Muscle layer of colon (tissue), 2 donors: ENCODE results near the gene ASB6.

ENCODE experiments used
- H3K27ac ChIP-seq: one replicate; pipeline ENCODE4 v1.7.0; 2013; ENCODE audit warnings: low read depth, mild to moderate bottlenecking, low read length, moderate library complexity
- H3K27me3 ChIP-seq, 2 donors: one replicate each; pipeline ENCODE4 v1.7.0; 2013; ENCODE audit warnings: low read length in 2 of 2, mild to moderate bottlenecking in 2 of 2; ENCODE audit not compliant: insufficient read depth in 2 of 2, control insufficient read depth in 1 of 2
- H3K36me3 ChIP-seq: one replicate; pipeline ENCODE4 v1.7.0; 2013; ENCODE audit warnings: mild to moderate bottlenecking, low read length; ENCODE audit not compliant: insufficient read depth
- H3K4me1 ChIP-seq: one replicate; pipeline ENCODE4 v1.7.0; 2013; ENCODE audit warnings: mild to moderate bottlenecking, low read length; ENCODE audit not compliant: insufficient read depth
- H3K4me3 ChIP-seq, 2 donors: one replicate each; pipeline ENCODE4 v1.7.0; 2013; ENCODE audit warnings: low read length in 2 of 2, low read depth in 1 of 2, mild to moderate bottlenecking in 1 of 2, moderate library complexity in 1 of 2
- H3K9ac ChIP-seq: one replicate; pipeline ENCODE4 v1.7.0; 2013; ENCODE audit warnings: low read length
- H3K9me3 ChIP-seq: one replicate; pipeline ENCODE4 v1.7.0; 2013; ENCODE audit warnings: mild to moderate bottlenecking, low read length
- donor health status: abdominal sarcoma.
- donor health status: Adenocarcinoma of cecum.

The ASB6 gene

DNA sequence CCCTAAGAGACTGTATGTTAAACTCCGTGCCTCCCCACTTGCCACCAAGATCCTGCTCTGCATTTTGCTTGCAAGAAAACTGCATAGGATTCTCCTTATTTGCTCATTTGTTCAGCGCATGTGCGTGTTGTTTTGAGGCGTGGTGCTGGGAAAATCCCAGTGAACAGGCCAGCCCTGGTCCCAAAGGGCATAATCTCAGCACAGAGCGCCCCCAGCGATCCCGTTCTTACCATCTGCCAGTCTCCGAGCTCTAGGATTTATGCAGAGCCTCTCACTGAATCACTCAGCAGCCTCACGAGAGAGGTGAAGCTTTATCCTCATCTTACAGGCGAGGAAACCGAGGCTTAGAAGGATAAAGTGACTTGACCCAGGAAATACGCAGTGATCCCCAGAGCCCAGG is 35.0 kb upstream of the ASB6 start:
- H3K4me3 ChIP-seq, result no peak overlapping the region
- H3K9ac ChIP-seq, result no peak overlapping the region
- H3K27me3 ChIP-seq, result peaks cover 8 to 16% of the 10 kb centered on the region in 2 donors
- H3K4me1 ChIP-seq, result no peaks in the 10 kb centered on the region
- H3K27ac ChIP-seq, result no peak overlapping the region
- no peaks in the 10 kb centered on the region for H3K36me3 ChIP-seq
- no peaks in the 10 kb centered on the region for H3K9me3 ChIP-seq

DNA sequence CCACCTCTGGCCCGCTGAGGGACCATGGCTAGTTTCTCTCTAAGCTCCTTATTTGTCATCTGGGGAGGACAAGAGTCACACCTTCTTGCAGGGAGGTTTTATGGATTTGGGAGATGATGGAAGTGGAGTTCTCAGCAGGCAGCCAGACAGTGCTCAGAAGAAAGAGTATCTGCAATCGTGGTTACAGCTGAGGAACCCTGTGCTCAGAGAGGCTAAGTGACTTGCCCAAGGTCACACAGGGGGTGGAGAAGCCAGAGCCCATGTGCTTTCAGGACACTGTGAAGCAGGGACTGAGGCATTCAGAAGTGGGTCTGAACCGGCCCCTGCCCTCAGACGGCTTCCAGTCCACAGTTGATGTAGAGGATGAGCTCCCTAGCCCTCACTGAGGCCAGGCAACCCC is 34.3 kb upstream of the ASB6 start:
- Histone ChIP-seq H3K4me1 (no peaks in the 10 kb centered on the region), H3K9me3 (no peaks in the 10 kb centered on the region), H3K27me3 (peaks cover 8 to 14% of the 10 kb centered on the region in 2 donors), H3K27ac (no peak overlapping the region), H3K4me3 (no peak overlapping the region), H3K9ac (no peak overlapping the region), H3K36me3 (no peaks in the 10 kb centered on the region)

DNA sequence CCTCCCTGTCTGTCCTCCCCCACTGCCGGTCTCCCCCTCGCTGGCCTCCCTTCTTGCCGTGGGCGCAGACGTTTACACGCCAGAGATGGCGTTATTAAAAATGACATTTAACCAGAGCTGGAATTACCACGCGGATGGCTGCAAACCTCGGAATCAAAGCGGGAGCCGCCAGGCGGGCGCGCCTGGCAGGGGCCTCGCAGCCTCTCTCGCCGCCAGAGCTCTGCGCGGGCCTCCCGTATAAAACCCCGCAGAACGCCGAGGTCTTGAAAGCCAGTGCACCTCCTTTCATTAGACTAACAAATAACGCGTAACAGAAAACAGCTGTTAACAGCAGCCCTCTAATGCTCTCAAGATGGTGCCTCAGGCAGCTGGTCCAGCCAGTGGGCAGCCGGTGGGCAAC is 33.7 kb upstream of the ASB6 start:
- peaks cover 8 to 14% of the 10 kb centered on the region in 2 donors for H3K27me3 ChIP-seq
- H3K4me3 ChIP-seq, result no peak overlapping the region
- no peaks in the 10 kb centered on the region for H3K36me3 ChIP-seq
- H3K9ac ChIP-seq, result no peak overlapping the region
- no peaks in the 10 kb centered on the region for H3K9me3 ChIP-seq
- H3K27ac ChIP-seq, result no peak overlapping the region
- no peaks in the 10 kb centered on the region for H3K4me1 ChIP-seq

DNA sequence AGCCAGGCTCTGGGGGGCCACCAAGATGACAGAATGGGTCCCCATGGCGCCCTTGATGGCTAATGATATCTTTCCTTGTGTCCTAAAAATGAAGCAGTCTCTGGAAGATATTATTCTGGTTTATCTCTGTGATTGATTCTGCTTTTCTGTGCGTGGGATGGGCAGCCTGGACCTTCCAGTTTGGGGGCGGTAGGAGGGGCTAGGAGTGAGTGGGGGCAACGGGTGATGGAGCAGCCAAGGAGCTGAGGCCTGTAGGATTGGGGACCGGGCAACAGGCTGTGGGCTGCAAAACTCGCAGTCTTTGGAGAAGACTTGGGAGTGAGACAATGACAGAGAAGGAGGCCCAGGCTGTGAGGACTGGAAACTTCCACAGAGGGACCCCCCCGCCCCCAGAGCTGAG is 32.3 kb upstream of the ASB6 start:
- no peak overlapping the region for H3K27ac ChIP-seq
- H3K4me3 ChIP-seq, result no peak overlapping the region
- no peaks in the 10 kb centered on the region for H3K4me1 ChIP-seq
- H3K36me3 ChIP-seq, result no peaks in the 10 kb centered on the region
- H3K9me3 ChIP-seq, result no peaks in the 10 kb centered on the region
- peaks cover 8 to 14% of the 10 kb centered on the region in 2 donors for H3K27me3 ChIP-seq
- H3K9ac ChIP-seq, result no peak overlapping the region

GRCh38 chr9:129673602-129674001 is 31.7 kb upstream of the ASB6 start:
- Histone ChIP-seq H3K9ac (no peak overlapping the region), H3K4me3 (no peak overlapping the region), H3K27ac (no peak overlapping the region), H3K36me3 (no peaks in the 10 kb centered on the region), H3K9me3 (no peaks in the 10 kb centered on the region), H3K27me3 (peaks cover 8 to 14% of the 10 kb centered on the region in 2 donors), H3K4me1 (no peaks in the 10 kb centered on the region)

- no peak overlapping the region for H3K27ac ChIP-seq
- H3K9me3 ChIP-seq, result no peaks in the 10 kb centered on the region
- H3K9ac ChIP-seq, result no peak overlapping the region
- H3K4me1 ChIP-seq, result no peaks in the 10 kb centered on the region
- no peaks in the 10 kb centered on the region for H3K36me3 ChIP-seq
- H3K4me3 ChIP-seq, result no peak overlapping the region
- peaks cover 8 to 18% of the 10 kb centered on the region in 2 donors for H3K27me3 ChIP-seq
Observed at GRCh38 chr9:129672702-129673101, 30.8 kb upstream of the ASB6 start.

GRCh38 chr9:129671519-129671918 is 29.6 kb upstream of the ASB6 start:
- H3K9me3 ChIP-seq, result no peaks in the 10 kb centered on the region
- no peaks in the 10 kb centered on the region for H3K4me1 ChIP-seq
- H3K36me3 ChIP-seq, result no peaks in the 10 kb centered on the region
- no peak overlapping the region for H3K27ac ChIP-seq
- H3K27me3 ChIP-seq, result peaks cover 7 to 23% of the 10 kb centered on the region in 2 donors
- no peak overlapping the region for H3K9ac ChIP-seq
- no peak overlapping the region for H3K4me3 ChIP-seq

DNA sequence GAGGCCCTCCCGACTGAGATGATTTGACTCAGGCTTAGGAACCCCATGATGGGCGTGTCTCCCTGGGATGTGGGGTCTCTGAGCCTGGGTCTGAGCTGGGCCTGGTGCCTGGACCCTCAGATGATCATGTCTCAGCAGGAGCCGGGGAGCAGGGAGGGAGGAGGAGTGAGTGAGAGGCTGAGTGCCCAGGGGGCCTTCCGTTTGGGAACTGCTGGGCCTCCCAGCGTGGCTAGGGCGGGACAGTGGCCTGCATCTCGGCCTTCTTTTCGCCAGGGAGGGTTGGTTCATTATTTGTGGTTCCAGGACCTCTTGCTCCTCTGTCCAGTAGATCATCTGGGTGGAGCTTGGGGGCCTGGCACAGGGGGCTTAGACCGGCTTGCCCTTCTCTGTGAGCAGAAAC is 29.1 kb upstream of the ASB6 start:
- no peaks in the 10 kb centered on the region for H3K9me3 ChIP-seq

DNA sequence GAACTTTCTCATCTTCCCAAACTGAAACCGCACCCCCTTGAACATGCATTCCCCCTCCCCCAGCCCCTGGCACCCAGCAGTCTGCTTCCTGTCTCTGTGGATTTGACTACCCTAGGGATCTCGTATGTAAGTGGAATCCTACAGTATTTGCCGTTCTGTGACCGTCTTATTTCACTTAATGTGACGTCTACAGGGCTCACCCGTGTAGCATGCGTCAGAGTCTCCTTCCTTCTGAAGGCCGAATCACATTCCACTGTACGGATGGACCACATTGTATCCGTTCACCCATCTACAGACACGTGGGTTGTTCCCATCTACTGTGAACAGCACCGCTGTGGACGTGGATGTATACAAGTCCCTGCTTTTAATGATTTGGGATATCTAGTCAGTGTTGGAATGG is 28.0 kb upstream of the ASB6 start:
- no peak overlapping the region for H3K27ac ChIP-seq
- no peak overlapping the region for H3K4me3 ChIP-seq
- H3K36me3 ChIP-seq, result no peaks in the 10 kb centered on the region
- H3K4me1 ChIP-seq, result no peaks in the 10 kb centered on the region
- no peaks in the 10 kb centered on the region for H3K9me3 ChIP-seq
- H3K9ac ChIP-seq, result no peak overlapping the region
- peaks cover 0 to 27% of the 10 kb centered on the region in 2 donors for H3K27me3 ChIP-seq

More for the DNA sequence above, 29.1 kb upstream of the ASB6 start:
- H3K27me3 ChIP-seq, result peaks cover 3 to 23% of the 10 kb centered on the region in 2 donors
- no peak overlapping the region for H3K9ac ChIP-seq
- no peaks in the 10 kb centered on the region for H3K36me3 ChIP-seq
- no peak overlapping the region for H3K27ac ChIP-seq
- H3K4me1 ChIP-seq, result no peaks in the 10 kb centered on the region
- no peak overlapping the region for H3K4me3 ChIP-seq

DNA sequence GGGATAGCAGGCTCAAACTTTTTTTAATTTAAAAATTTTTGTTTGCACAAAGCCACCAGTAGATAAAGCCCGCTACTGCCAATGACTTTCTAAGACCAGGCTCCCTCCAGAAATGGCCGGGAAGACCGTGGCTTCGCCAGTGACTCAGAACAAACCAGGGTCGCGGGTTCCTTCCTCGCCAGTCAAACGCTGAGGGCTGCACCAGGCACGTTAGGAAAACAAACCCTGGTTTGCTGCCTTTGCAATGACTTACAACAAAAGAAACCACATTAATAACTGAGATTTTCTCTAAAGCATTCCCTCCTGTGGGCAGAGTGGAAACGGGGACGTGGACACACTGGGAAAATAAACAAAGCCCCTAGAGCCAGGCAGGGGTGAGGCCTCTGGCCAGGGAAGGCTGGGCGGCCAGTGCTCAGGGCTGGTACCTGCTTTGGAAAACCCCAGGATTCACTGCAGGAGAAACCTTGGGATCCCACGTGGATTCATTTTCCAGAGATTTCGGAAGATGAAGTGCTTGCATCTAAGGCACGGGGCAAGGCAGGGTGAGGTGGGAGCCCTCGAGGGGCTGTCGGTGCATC is 27.3 kb upstream of the ASB6 start:
- Histone ChIP-seq H3K36me3 (no peaks in the 10 kb centered on the region), H3K9me3 (no peaks in the 10 kb centered on the region), H3K4me1 (no peaks in the 10 kb centered on the region), H3K4me3 (no peak overlapping the region), H3K27me3 (peaks cover 0 to 27% of the 10 kb centered on the region in 2 donors), H3K27ac (no peak overlapping the region), H3K9ac (no peak overlapping the region)

DNA sequence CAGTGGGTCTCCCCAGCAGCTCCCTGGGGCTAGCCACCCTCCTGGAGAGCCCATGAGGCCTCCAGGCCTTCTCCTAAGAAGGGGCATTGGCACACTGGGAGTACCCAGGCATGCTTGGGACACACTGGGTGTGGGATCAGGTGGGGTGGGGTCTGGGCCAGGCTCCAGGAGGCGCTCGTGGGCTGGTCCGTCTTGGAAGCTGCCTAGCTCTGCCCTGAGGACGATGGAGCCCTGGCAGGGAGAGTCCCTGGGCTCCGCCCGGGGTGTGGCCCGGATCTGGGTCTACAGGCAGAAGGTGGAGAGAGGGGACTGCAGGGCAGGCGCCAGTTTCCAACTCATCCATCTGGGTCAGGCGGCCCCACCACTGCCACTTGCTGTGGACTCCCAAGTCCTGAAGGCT is 25.9 kb upstream of the ASB6 start:
- no peak overlapping the region for H3K27ac ChIP-seq
- H3K4me3 ChIP-seq, result no peak overlapping the region
- H3K36me3 ChIP-seq, result no peaks in the 10 kb centered on the region
- H3K27me3 ChIP-seq, result peaks cover 0 to 27% of the 10 kb centered on the region in 2 donors
- H3K9ac ChIP-seq, result no peak overlapping the region
- no peaks in the 10 kb centered on the region for H3K4me1 ChIP-seq
- no peaks in the 10 kb centered on the region for H3K9me3 ChIP-seq

- Histone ChIP-seq H3K4me1 (no peaks in the 10 kb centered on the region), H3K27me3 (peaks cover 0 to 27% of the 10 kb centered on the region in 2 donors), H3K27ac (no peak overlapping the region), H3K36me3 (no peaks in the 10 kb centered on the region), H3K9ac (no peak overlapping the region), H3K9me3 (no peaks in the 10 kb centered on the region), H3K4me3 (no peak overlapping the region)
Observed at GRCh38 chr9:129667378-129667777, 25.4 kb upstream of the ASB6 start.
